Mesodermal cell (in vitro differentiated cells): ENCODE data around the gene ZSCAN21.

Experiments used
- H3K27ac ChIP-seq: 2 replicates; pipeline ENCODE4 v1.7.0; 2013; ENCODE audit warnings: mild to moderate bottlenecking, low read depth, low read length, moderate library complexity; ENCODE audit not compliant: severe bottlenecking
- H3K36me3 ChIP-seq: 2 replicates; pipeline ENCODE4 v1.7.1; 2013; ENCODE audit warnings: mild to moderate bottlenecking, low read length, moderate library complexity; ENCODE audit not compliant: control insufficient read depth, insufficient read depth
- H3K4me1 ChIP-seq: one replicate; pipeline ENCODE4 v1.7.1; 2013; ENCODE audit warnings: mild to moderate bottlenecking, low read length; ENCODE audit not compliant: insufficient read depth, control insufficient read depth, poor library complexity, severe bottlenecking
- H3K4me3 ChIP-seq: 2 replicates; pipeline ENCODE4 v1.7.0; 2013; ENCODE audit warnings: low read length, control low read depth, mild to moderate bottlenecking; ENCODE audit not compliant: insufficient read depth, poor library complexity, severe bottlenecking; ENCODE audit errors: extremely low read depth
- H3K9me3 ChIP-seq: 2 replicates; pipeline ENCODE4 v1.7.1; 2013; ENCODE audit warnings: mild to moderate bottlenecking, low read length, moderate library complexity; ENCODE audit not compliant: control insufficient read depth
- whole genome bisulfite sequencing, 2 experiments: methylation state at CpG; one replicate each; pipeline ENCODE4 v1.1.5; 2013; ENCODE audit warnings: missing lambda C conversion rate in 2 of 2; ENCODE audit not compliant: insufficient coverage in 2 of 2; 5-methylcytosine and 5-hydroxymethylcytosine counted together

ZSCAN21 gene

DNA sequence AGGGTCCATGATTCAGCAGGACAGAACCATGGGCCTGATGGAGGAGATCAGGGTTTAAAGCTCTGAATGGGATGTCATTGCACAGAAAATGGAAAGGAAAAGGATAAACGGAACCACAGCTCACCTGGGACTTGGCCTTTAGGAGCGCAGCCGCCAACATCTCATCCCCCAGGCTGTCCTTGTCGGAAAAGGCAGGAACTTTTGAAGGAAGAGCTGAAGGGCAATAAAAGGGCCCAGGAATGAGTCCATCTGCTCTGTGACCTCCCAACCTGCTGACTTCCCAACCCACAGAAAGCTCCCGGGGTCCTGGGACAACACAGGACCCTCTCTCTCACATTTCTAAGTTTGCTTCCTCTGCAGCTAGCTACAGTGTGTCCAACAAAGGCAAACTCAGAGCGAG is 25.8 kb downstream of the ZSCAN21 start:
- H3K4me3 ChIP-seq, result no peak overlapping the region

DNA sequence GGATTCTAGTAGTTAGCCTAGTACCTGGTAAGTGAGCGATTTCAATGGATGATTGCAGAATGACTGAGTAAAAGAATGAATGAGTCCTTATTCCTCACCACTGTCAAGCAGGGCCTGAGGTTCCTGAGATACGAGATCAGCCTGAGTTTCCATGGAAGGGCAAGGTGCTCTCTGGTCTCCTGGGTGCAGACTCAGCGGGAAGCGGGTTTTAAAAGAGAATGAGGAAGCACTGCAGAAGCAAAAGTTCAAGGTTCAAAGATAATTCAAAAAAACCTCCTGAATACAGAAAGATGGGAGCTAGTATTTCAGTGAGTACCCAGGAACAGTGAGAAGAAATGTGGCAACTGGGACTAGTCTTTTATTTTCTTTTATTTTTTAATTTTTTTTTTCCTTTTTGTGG is 27.6 kb downstream of the ZSCAN21 start:
- Histone ChIP-seq H3K4me1 (peaks cover 9% of the 10 kb centered on the region), H3K9me3 (peaks cover 39% of the 10 kb centered on the region), H3K27ac (no peak overlapping the region), H3K4me3 (no peak overlapping the region), H3K36me3 (peaks cover 82% of the 10 kb centered on the region)
- WGBS, 2 experiments, result 100% methylated on average over 1 of the region's 4 CpGs

More for the DNA sequence above, 25.8 kb downstream of the ZSCAN21 start:
- Histone ChIP-seq H3K9me3 (peaks cover 57% of the 10 kb centered on the region), H3K27ac (no peak overlapping the region), H3K4me1 (peaks cover 9% of the 10 kb centered on the region), H3K36me3 (peaks cover 100% of the 10 kb centered on the region)
- 96 to 98% methylated on average over 5 to 6 of the region's 6 CpGs for WGBS, 2 experiments

DNA sequence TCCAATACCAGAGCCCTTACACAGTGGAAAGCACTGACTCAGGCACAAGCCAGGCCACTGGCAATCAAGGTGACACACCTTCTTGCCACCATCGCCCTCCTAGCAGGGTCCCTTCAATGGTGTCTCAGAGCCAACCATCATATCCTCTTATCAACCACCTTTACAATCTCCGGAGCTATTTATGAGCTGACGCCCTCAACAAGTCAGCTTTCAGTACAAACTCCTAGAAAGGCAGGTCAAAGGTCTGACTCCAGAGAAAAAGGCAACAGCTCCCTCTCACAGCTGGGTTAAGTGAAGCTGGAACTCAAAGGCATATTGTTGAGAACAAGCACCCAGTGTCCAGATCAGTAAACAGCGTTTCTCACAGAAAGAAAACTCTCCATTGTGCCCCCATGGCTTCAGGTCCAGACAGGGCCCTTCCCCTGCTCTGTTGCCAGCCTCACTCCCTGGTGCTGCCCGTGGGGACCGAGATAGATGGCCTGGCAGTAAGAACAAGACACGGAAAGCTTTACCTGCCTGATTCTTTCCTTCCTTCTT is 29.5 kb downstream of the ZSCAN21 start:
- no peak overlapping the region for H3K4me3 ChIP-seq
- 98 to 100% methylated on average over 6 to 7 of the region's 7 CpGs for WGBS, 2 experiments
- H3K36me3 ChIP-seq, result peaks cover 64% of the 10 kb centered on the region
- H3K9me3 ChIP-seq, result peaks cover 21% of the 10 kb centered on the region
- peaks cover 9% of the 10 kb centered on the region for H3K4me1 ChIP-seq
- H3K27ac ChIP-seq, result no peak overlapping the region

DNA sequence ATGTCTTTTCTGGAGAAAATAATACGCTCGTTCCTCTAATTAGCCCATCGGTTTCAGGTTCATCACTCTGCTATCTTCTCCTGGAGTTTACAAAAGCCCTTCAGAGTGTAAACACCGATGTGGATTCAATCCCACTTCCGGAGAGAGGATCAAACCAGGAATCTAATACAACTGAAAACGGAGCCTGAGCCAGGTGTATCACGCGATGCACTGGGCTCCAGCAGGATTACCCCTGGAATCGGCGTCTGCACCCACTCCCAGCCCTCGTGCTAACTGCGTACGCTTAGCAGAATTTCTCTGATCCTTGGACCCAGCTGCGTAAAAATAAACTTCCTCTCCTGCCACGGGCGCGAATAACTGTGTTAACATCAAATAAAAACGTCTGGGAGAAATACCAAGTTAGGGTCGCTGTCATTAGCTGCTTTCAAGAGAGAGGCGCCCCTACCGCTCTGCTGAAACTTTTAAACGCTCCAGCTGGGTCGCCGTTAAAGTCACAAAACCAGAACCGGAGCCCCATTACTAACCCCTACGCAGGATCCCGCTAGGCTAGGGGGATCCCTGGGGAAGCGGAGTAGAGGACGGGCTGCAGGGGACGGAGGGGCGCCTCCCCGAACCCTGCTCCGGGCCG is 31.4 kb downstream of the ZSCAN21 start:
- Histone ChIP-seq H3K27ac (peak overlapping the region; percentile 94), H3K4me1 (peaks cover 9% of the 10 kb centered on the region), H3K9me3 (peaks cover 3% of the 10 kb centered on the region), H3K36me3 (peaks cover 44% of the 10 kb centered on the region), H3K4me3 (peak overlapping the region; percentile 97)
- 1% methylated on average over 25 to 31 of the region's 34 CpGs for WGBS, 2 experiments

DNA sequence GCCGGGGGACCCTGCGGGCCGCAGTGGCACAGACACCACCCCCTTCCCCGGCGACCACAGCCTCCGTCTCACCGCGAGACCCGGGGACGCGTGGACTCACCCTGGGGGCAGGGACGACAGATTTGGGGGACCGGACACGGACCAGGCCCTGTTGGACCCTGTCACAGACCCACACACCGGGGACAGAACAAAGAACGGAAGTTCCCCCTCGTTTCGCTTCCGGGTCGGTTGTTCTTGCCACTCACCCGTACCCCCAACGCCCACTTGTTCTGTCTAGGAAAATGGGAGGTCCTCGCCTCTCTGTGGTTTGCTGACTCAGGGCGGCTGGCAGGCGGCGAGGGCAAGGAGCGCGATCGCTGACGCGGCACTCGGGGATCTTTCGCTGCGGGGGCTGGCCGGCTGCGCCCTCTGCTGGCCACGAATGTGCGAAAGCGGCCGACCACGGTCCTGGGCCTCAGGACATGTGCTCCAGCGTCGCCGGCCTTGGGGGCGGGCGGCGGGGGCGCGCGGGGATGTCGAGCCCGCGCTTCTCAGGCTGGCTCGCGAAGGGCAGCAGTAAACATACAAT is 32.0 kb downstream of the ZSCAN21 start, which contains the start of gene ZNF3:
Gene ZNF3, minus strand, starts transcription at position 189 of the 568 bp plus-strand sequence. CDS start 4,366 bp downstream, outside the sequence.
- Histone ChIP-seq H3K9me3 (peaks cover 1% of the 10 kb centered on the region), H3K4me1 (peaks cover 15% of the 10 kb centered on the region), H3K4me3 (peak within 1 kb of the TSS; percentile 97), H3K27ac (peak within 1 kb of the TSS; percentile 94), H3K36me3 (peaks cover 38% of the 10 kb centered on the region)
- 0% methylated on average over 34 to 37 of the region's 55 CpGs for WGBS, 2 experiments

DNA sequence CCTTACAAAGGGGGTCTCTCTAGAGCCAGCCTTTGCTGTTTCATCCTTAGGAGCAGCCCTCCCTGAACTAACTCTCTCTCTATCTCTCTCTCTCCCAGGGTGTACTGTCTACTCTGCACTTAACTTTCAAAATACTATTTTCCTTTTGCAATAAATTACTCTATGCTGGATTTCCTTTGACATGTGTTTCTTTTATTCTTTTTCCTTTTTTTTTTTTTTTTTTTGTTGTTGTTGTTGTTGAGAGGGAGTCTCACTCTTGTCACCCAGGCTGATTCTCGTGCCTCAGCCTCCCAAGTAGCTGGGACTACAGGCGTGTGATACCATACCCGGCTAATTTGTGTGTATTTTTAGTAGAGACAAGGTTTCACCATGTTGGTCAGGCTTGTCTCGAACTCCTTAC is 33.4 kb downstream of the ZSCAN21 start:
- Histone ChIP-seq H3K4me3 (no peak overlapping the region), H3K4me1 (peaks cover 24% of the 10 kb centered on the region), H3K36me3 (peaks cover 25% of the 10 kb centered on the region), H3K27ac (peak overlapping the region; percentile 86), H3K9me3 (no peaks in the 10 kb centered on the region)
- WGBS, 2 experiments, result 74% methylated on average over 4 of the region's 4 CpGs; no CpG with 5 or more reads in 1 of the 2 experiments

DNA sequence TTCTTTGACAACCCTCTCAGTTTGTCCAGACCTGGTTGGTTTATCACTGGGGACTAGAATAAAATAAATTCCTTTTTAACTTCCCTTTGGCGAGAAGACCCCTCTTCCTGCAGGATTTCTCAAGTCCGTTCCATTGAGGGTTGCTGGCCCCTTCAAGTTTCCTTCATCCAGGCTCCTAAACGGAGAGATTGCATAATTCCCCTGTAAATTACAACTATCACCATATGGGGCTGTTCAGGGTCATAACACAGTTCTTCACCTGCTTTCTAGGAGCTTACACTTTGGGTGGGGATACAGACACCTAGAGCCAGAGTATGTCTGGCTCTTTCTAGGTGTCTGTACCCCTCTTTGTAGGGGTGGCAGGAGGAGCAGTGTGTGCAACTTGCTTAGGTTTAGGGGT is 35.9 kb downstream of the ZSCAN21 start:
- 80% methylated on average over 3 of the region's 3 CpGs; no CpG with 5 or more reads in 1 of the 2 experiments for WGBS, 2 experiments
- peaks cover 8% of the 10 kb centered on the region for H3K36me3 ChIP-seq
- H3K4me3 ChIP-seq, result no peak overlapping the region
- peaks cover 24% of the 10 kb centered on the region for H3K4me1 ChIP-seq
- no peaks in the 10 kb centered on the region for H3K9me3 ChIP-seq
- H3K27ac ChIP-seq, result no peak overlapping the region

DNA sequence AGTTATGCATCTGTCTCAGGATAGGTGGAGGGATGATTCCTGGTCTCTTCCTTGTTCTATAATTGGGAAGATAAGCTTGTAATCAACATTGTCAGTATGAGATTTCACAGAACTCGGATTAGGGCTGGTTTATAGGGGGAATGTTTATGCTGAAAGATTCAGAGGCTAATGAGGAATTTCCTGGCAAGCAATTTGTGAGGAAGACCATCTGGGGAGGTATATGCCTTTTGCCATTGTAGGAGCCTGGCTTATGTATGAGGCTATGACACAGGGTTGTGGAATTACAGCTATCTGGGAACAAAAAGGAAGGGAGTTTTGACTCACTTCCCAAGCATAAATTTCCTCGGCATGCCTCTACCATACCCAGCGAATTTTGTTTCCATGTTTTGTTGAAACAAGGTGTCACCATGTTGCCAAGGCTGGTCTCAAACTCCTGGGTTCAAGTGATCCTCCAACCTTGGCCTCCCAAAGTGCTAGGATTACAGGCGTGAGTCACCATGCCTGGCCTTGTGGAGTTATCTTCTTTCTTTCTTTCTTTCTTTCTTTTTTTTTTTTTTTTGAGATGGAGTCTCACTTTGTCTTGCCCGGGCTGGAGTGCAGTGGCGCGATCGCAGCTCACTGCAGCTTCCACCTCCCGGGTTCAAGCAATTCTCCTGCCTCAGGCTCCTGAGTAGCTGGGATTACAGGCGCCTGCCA is 37.6 kb downstream of the ZSCAN21 start:
- WGBS, 2 experiments, result 74 to 78% methylated on average over 8 to 9 of the region's 10 CpGs
- H3K27ac ChIP-seq, result peak overlapping the region; percentile 98
- peaks cover 25% of the 10 kb centered on the region for H3K36me3 ChIP-seq
- no peaks in the 10 kb centered on the region for H3K9me3 ChIP-seq
- H3K4me3 ChIP-seq, result no peak overlapping the region
- H3K4me1 ChIP-seq, result peaks cover 24% of the 10 kb centered on the region

DNA sequence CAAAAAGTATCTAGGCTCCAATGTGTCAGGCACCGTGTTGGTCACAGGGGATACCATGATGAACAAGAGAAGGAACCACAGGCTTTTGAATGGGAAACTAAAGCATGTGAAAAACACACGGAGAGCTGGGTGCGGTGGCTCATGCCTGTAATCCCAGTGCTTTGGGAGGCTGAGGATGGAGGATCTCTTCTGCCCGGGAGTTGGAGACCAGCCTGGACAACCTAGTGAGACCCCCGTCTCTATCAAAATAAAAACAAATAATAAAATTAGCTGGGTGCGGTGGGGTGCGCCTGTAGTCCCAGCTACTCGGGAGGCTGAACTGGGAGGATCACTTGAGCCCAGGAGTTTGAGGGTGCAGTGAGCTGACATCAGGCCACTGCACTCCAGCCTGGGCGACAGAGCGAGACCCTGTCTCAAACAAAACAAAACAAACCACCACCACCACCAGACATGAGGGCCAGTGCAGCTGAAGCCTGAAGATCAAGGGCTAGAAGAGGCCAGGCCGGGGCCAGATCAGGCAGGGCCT is 38.6 kb downstream of the ZSCAN21 start:
- 88% methylated on average over 6 of the region's 11 CpGs for WGBS, 2 experiments
- H3K4me3 ChIP-seq, result peak overlapping the region; percentile 71

DNA sequence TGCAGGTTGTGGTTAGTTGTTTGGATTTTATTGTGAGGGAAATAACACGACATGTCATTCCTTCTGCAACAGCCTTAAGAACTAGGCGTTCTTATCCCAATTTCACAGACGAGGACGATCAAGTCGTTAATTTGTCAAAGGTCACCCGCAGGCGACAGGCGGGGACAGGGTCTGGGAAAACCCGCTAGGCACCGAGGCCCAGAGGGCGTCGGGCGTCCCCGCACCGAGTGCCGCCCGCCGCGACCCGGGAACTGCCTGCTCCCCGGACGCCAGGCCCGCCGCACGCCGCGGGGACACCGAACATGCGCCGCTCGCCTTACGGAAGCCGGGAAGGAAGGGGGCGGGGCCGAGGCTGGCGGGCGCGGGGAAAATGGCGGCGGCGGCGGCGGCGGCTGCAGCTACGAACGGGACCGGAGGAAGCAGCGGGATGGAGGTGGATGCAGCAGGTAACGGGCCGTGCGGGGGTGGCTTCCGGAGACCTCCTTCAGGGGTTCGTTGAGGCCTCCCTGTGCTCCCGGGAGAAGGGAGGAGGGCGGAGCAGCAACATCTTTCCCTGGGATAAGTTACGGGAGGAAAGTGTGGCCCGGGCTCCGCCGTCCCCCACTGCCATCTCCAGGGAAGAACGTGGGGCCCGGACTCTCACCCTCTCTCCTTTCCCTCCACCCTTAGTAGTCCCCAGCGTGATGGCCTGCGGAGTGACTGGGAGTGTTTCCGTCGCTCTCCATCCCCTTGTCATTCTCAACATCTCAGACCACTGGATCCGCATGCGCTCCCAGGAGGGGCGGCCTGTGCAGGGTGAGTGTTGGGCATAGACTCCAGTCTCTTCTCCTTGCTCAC is 39.3 kb downstream of the ZSCAN21 start, which contains the start of gene COPS6:
Gene COPS6, plus strand, starts transcription at position 349 of the 837 bp plus-strand sequence. Its CDS starts 22 bp downstream, at position 371.
- Histone ChIP-seq H3K9me3 (no peaks in the 10 kb centered on the region), H3K4me1 (peaks cover 34% of the 10 kb centered on the region), H3K27ac (peak within 1 kb of the TSS; percentile 98), H3K4me3 (peak within 1 kb of the TSS; percentile 71), H3K36me3 (peaks cover 41% of the 10 kb centered on the region)
- WGBS, 2 experiments, result 1% methylated on average over 38 to 50 of the region's 68 CpGs

More for the DNA sequence above, 38.6 kb downstream of the ZSCAN21 start:
- Histone ChIP-seq H3K27ac (peak overlapping the region; percentile 98), H3K4me1 (peaks cover 28% of the 10 kb centered on the region), H3K36me3 (peaks cover 35% of the 10 kb centered on the region), H3K9me3 (no peaks in the 10 kb centered on the region)
